NAMALWA (cell line): ENCODE measurements around the gene SH2B3.
A peak's percentile ranks its signal among the peaks of the same experiment; 100 is the strongest.
"Not testable (repeated sequence)": the region's sequence is repeated elsewhere in the genome, so short reads cannot be mapped to it uniquely, and the experiment has no call there.

ENCODE experiments used
- DNase-seq: peaks from one replicate; pipeline ENCODE4 v3.0.0-alpha.2; 2015; ENCODE audit warnings: low spot score

Gene SH2B3

GRCh38 chr12:111458546-111459172 is 52.9 kb downstream of the SH2B3 start:
- no peak for DNase-seq

GRCh38 chr12:111460111-111460510 is 54.4 kb downstream of the SH2B3 start:
- DNase-seq = not testable (repeated sequence)

DNA sequence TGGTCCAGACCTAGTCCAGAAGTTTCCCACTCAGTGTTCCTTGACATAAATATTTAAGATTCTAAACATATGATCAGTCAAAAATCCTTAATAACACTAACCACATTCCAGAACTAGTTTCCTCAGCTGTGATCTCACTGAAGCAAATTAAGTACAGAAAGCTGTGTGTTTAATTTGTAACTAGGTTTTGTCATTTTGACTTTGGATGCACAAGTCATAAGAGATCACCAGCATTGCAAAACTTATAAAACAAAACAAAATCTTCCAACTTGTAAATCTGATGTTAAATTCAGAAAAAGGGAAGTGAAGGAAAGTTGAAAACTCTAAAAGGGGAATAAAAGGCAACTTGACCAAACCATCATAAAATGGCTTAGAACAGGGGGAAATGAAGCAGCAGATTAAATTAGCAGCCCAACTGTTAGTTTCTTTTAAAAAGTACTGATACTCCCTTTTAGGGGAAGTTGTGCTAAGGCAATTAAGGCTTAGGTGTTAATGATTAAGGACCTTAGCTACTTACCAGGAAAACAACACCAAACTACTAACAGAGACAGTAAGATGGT is 56.6 kb downstream of the SH2B3 start:
- no peak for DNase-seq

- no peak for DNase-seq
Measured at GRCh38 chr12:111467092-111467856, 61.6 kb downstream of the SH2B3 start.

DNA sequence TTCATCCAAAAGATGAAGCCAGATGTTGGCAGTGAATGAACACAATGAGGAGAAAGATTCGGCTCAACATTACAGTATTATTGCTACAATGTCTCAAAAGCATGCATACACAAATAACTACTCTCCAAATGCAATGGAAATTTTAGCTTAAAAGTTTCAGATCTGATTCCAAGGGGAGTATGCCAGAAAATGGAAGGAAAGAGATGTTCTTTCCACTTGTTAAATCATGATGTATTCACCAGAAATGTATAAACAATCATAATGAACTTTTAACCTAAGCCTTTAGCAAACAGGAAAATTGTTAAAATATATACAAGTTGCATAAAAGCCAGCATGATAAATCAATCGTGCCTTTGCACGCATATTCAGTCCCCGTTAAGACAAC is 62.1 kb downstream of the SH2B3 start:
- no peak for DNase-seq

- DNase-seq = no peak
Measured at GRCh38 chr12:111469401-111469800, 63.7 kb downstream of the SH2B3 start.

- no peak for DNase-seq
Measured at GRCh38 chr12:111471236-111471635, 65.5 kb downstream of the SH2B3 start.

DNA sequence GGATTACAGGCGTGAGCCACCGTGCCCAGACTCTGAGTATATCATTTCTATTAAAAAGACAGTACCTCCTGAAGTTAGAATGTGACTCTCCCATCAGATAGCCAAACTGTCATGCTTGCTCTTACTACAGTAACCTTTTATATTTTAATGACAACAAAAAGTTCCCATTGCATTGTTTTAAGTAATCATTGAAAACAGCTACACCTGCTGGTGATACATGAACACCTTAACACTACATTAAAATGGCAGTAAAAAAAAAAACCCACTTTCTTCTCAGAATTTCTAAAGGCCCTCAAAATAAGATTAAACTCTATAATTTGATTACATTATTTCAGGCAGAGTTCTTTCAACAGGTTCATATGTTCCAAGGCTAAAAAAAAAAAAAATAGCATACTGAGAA is 76.7 kb downstream of the SH2B3 start:
- DNase-seq = peak; percentile 21

GRCh38 chr12:111488271-111488670 is 82.5 kb downstream of the SH2B3 start:
- DNase-seq = no peak

- DNase-seq = no peak
Measured at GRCh38 chr12:111488798-111489197, 83.1 kb downstream of the SH2B3 start.

GRCh38 chr12:111492979-111493378 is 87.3 kb downstream of the SH2B3 start:
- not testable (repeated sequence) for DNase-seq

DNA sequence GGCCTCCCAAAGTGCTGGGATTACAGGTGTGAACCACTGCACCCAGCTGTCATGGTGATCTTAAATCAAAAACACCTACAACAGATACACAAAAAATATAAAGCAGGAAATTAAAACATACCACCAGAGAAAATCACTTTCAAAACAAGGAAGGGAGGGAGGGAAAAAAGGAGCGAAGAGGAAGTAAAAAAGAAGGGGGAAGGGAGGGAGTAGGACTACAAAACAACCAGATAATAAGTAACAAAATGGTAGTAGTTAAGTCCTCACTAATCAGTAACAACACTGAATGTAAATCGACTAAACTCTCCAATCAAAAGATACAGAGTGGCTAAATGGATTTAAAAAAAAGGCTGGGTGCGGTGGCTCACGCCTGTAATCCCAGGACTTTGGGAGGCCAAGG is 89.0 kb downstream of the SH2B3 start:
- DNase-seq = no peak
